ENCODE measurements around the gene RBFA.

Gene RBFA

DNA sequence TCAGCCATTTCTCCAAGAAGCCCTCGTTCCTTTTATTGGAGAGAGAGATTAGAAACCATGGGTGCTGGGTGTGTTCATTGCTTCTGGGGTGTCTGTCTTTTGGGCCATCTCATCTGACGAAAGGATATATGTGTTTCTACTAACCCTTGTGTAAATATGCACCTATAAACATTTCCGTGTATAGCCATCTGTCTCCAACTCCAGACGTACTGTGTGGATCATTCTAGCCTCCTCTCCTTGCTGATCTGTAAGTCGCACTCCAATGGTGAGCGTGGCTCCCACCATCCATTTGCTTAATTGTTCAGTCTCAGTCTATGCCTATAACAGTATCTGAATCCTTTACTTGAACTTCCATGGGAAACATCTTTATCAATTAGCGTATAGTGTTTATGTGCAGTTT, 1.8 kb downstream of the RBFA start:
- H3K36me3 ChIP-seq (ENCODE audit: control insufficient read depth, insufficient read depth, low read length), result peaks cover 3% of the 10 kb centered on the region
- no peak overlapping the region for H3K4me3 ChIP-seq (ENCODE audit: low read length)
- no peak overlapping the region for H3K27ac ChIP-seq (ENCODE audit: low read depth, low read length)
- no peak overlapping the region for H3K9ac ChIP-seq (ENCODE audit: low read length)
- no peaks in the 10 kb centered on the region for H3K27me3 ChIP-seq (ENCODE audit: control insufficient read depth, insufficient read depth, low read length)
- H3K4me1 ChIP-seq (ENCODE audit: control insufficient read depth, insufficient read depth, low read length), result peaks cover 7% of the 10 kb centered on the region

DNA sequence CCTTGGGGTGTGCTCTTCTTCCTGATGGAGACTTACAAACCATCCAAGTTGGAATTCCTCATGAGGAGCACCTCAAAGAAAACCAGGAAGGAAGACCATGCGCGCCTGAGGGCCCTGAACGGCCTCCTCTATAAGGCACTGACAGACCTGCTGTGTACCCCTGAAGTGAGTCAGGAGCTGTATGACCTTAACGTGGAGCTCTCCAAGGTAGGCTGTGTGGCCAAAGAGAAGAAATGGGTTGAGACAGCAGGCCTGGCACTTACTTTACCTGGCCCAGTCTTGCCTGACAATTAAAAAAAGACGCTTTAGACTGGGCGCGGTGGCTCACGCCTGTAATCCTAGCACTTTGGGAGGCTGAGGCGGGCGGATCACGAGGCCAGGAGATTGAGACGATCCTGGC, 3.1 kb downstream of the RBFA start:
- H3K9ac ChIP-seq (ENCODE audit: low read length), result no peak overlapping the region
- H3K27ac ChIP-seq (ENCODE audit: low read depth, low read length), result no peak overlapping the region
- peaks cover 7% of the 10 kb centered on the region for H3K4me1 ChIP-seq (ENCODE audit: control insufficient read depth, insufficient read depth, low read length)
- H3K27me3 ChIP-seq (ENCODE audit: control insufficient read depth, insufficient read depth, low read length), result no peaks in the 10 kb centered on the region
- H3K36me3 ChIP-seq (ENCODE audit: control insufficient read depth, insufficient read depth, low read length), result peaks cover 3% of the 10 kb centered on the region
- no peak overlapping the region for H3K4me3 ChIP-seq (ENCODE audit: low read length)

DNA sequence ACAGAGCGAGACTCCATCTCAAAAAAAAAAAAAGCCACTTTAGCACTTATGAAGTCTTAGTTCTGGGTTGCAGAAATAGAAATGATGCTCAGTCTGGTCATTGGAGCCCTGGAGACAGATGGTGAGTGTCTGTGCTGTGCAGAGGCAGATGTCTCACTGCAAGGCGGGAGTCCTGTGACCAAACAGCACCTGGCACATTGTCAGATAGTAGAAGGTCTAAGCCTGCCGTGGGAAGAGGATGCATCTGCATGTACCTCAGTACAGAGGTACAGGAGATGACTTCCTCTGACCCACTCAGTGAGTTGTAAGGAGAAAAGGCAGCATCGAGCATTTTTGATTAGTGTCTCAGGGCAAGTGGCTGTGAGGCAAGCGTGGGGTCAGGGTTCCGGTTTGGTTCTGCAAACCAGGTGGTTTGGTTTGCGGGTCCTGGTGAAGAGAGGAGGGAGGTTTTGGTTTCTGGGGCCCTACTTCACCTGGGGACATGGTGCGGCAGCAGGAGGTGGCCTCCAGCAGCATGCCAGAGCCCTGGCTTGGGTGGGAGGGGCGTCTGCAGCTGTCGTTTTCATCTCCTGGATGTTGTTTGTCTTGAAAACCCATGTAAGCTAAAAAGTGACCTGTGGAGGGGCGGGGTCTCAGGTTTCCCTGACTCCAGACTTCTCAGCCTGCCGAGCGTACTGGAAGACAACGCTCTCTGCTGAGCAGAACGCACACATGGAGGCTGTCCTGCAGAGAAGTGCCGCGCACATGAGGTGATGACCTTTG, 3.8 kb downstream of the RBFA start:
- Histone ChIP-seq H3K4me1 (ENCODE audit: control insufficient read depth, insufficient read depth, low read length) (peaks cover 7% of the 10 kb centered on the region), H3K9ac (ENCODE audit: low read length) (no peak overlapping the region)

DNA sequence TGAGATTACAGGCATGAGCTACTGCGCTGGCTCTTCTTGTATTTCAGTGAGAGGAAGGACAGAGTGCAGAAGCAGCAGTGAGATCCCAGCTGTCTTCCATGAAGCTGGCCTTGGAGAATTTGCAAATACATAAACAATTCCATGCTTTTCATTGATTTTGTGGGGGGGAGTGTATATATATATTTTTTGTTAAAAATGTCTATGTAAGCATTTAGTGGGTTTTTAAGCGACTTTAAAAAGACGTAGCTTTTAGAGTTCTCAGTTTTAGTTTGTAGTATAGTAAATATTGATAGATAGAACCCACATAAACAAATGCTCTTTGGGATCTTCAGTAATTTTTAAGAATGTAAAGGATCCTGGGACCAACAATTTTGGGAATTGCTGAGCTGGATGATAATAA, 6.3 kb downstream of the RBFA start:
- peaks cover 2% of the 10 kb centered on the region for H3K4me1 ChIP-seq (ENCODE audit: control insufficient read depth, insufficient read depth, low read length)
- no peak overlapping the region for H3K9ac ChIP-seq (ENCODE audit: low read length)
- no peaks in the 10 kb centered on the region for H3K27me3 ChIP-seq (ENCODE audit: control insufficient read depth, insufficient read depth, low read length)
- H3K27ac ChIP-seq (ENCODE audit: low read depth, low read length), result no peak overlapping the region
- peaks cover 6% of the 10 kb centered on the region for H3K36me3 ChIP-seq (ENCODE audit: control insufficient read depth, insufficient read depth, low read length)
- no peak overlapping the region for H3K4me3 ChIP-seq (ENCODE audit: low read length)

More for the DNA sequence above, 3.8 kb downstream of the RBFA start:
- Histone ChIP-seq H3K27ac (ENCODE audit: low read depth, low read length) (no peak overlapping the region), H3K27me3 (ENCODE audit: control insufficient read depth, insufficient read depth, low read length) (no peaks in the 10 kb centered on the region), H3K4me3 (ENCODE audit: low read length) (no peak overlapping the region), H3K36me3 (ENCODE audit: control insufficient read depth, insufficient read depth, low read length) (peaks cover 3% of the 10 kb centered on the region)

DNA sequence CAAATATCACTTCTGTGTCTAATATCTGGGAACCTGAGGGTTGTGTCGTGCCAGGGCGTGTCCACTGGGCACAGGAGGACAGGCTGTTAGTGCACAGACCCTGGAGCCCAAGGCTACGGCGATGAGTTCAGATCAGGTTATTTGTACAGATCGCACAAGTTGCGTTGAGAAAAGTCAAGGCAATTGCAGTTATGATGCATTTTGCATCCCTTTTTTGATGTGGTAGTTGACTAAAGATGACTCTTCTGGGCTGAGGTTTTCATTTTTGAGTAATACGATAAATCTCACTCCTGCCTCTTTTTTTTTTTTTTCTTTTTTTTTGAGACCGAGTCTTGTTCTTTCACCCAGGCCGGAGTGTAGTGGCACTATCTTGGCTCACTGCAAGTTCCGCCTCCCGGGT, 7.2 kb downstream of the RBFA start:
- H3K36me3 ChIP-seq (ENCODE audit: control insufficient read depth, insufficient read depth, low read length), result peaks cover 6% of the 10 kb centered on the region
- no peaks in the 10 kb centered on the region for H3K27me3 ChIP-seq (ENCODE audit: control insufficient read depth, insufficient read depth, low read length)
- no peak overlapping the region for H3K9ac ChIP-seq (ENCODE audit: low read length)

GRCh38 chr18:80042785-80043184, 8.6 kb downstream of the RBFA start:
- Histone ChIP-seq H3K36me3 (ENCODE audit: control insufficient read depth, insufficient read depth, low read length) (peaks cover 6% of the 10 kb centered on the region), H3K9ac (ENCODE audit: low read length) (no peak overlapping the region), H3K27ac (ENCODE audit: low read depth, low read length) (no peak overlapping the region), H3K4me1 (ENCODE audit: control insufficient read depth, insufficient read depth, low read length) (no peaks in the 10 kb centered on the region), H3K27me3 (ENCODE audit: control insufficient read depth, insufficient read depth, low read length) (no peaks in the 10 kb centered on the region), H3K4me3 (ENCODE audit: low read length) (no peak overlapping the region)

More for the DNA sequence above, 7.2 kb downstream of the RBFA start:
- Histone ChIP-seq H3K4me1 (ENCODE audit: control insufficient read depth, insufficient read depth, low read length) (no peaks in the 10 kb centered on the region), H3K27ac (ENCODE audit: low read depth, low read length) (no peak overlapping the region), H3K4me3 (ENCODE audit: low read length) (no peak overlapping the region)

GRCh38 chr18:80044072-80044471, 9.8 kb downstream of the RBFA start:
- H3K36me3 ChIP-seq (ENCODE audit: control insufficient read depth, insufficient read depth, low read length), result peaks cover 3% of the 10 kb centered on the region
- H3K27me3 ChIP-seq (ENCODE audit: control insufficient read depth, insufficient read depth, low read length), result no peaks in the 10 kb centered on the region

GRCh38 chr18:80046011-80046410, 11.8 kb downstream of the RBFA start:
- no peaks in the 10 kb centered on the region for H3K4me1 ChIP-seq (ENCODE audit: control insufficient read depth, insufficient read depth, low read length)
- no peak overlapping the region for H3K4me3 ChIP-seq (ENCODE audit: low read length)
- no peak overlapping the region for H3K27ac ChIP-seq (ENCODE audit: low read depth, low read length)
- H3K36me3 ChIP-seq (ENCODE audit: control insufficient read depth, insufficient read depth, low read length), result peaks cover 3% of the 10 kb centered on the region
- no peak overlapping the region for H3K9ac ChIP-seq (ENCODE audit: low read length)
- no peaks in the 10 kb centered on the region for H3K27me3 ChIP-seq (ENCODE audit: control insufficient read depth, insufficient read depth, low read length)

More at GRCh38 chr18:80044072-80044471, 9.8 kb downstream of the RBFA start:
- H3K27ac ChIP-seq (ENCODE audit: low read depth, low read length), result no peak overlapping the region
- H3K4me1 ChIP-seq (ENCODE audit: control insufficient read depth, insufficient read depth, low read length), result no peaks in the 10 kb centered on the region
- H3K9ac ChIP-seq (ENCODE audit: low read length), result no peak overlapping the region
- no peak overlapping the region for H3K4me3 ChIP-seq (ENCODE audit: low read length)

DNA sequence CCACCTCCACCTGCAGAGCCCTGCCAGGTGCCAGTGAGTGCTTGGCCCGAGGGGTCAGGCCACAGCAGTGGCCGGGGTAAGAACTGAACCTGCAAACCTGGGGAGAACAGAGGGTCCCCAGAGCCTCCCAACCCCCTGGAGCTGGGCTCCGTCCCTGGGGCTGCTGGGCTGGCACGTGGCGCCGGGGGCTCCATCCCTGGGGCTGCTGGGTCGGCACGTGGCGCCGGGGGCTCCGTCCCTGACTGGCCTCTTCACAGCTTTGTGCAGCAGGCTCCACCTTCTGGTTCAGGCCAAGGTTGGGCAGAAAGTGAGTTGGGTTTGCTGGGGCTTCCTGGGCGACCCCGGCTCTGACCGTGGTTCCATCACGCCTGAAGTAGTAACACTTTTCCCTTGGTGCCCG, 12.2 kb downstream of the RBFA start:
- H3K27ac ChIP-seq (ENCODE audit: low read depth, low read length), result no peak overlapping the region
- no peaks in the 10 kb centered on the region for H3K4me1 ChIP-seq (ENCODE audit: control insufficient read depth, insufficient read depth, low read length)
- H3K9ac ChIP-seq (ENCODE audit: low read length), result no peak overlapping the region
- H3K27me3 ChIP-seq (ENCODE audit: control insufficient read depth, insufficient read depth, low read length), result no peaks in the 10 kb centered on the region
- peaks cover 3% of the 10 kb centered on the region for H3K36me3 ChIP-seq (ENCODE audit: control insufficient read depth, insufficient read depth, low read length)
- no peak overlapping the region for H3K4me3 ChIP-seq (ENCODE audit: low read length)

GRCh38 chr18:80046961-80047541, 12.8 kb downstream of the RBFA start:
- no peaks in the 10 kb centered on the region for H3K4me1 ChIP-seq (ENCODE audit: control insufficient read depth, insufficient read depth, low read length)
- no peak overlapping the region for H3K27ac ChIP-seq (ENCODE audit: low read depth, low read length)
- H3K9ac ChIP-seq (ENCODE audit: low read length), result no peak overlapping the region
- no peak overlapping the region for H3K4me3 ChIP-seq (ENCODE audit: low read length)
- H3K36me3 ChIP-seq (ENCODE audit: control insufficient read depth, insufficient read depth, low read length), result peaks cover 3% of the 10 kb centered on the region
- H3K27me3 ChIP-seq (ENCODE audit: control insufficient read depth, insufficient read depth, low read length), result no peaks in the 10 kb centered on the region

- Histone ChIP-seq H3K36me3 (ENCODE audit: control insufficient read depth, insufficient read depth, low read length) (no peaks in the 10 kb centered on the region), H3K4me3 (ENCODE audit: low read length) (no peak overlapping the region), H3K27ac (ENCODE audit: low read depth, low read length) (no peak overlapping the region), H3K27me3 (ENCODE audit: control insufficient read depth, insufficient read depth, low read length) (no peaks in the 10 kb centered on the region), H3K4me1 (ENCODE audit: control insufficient read depth, insufficient read depth, low read length) (no peaks in the 10 kb centered on the region), H3K9ac (ENCODE audit: low read length) (no peak overlapping the region)
Measured at GRCh38 chr18:80050797-80051196, 16.6 kb downstream of the RBFA start.

DNA sequence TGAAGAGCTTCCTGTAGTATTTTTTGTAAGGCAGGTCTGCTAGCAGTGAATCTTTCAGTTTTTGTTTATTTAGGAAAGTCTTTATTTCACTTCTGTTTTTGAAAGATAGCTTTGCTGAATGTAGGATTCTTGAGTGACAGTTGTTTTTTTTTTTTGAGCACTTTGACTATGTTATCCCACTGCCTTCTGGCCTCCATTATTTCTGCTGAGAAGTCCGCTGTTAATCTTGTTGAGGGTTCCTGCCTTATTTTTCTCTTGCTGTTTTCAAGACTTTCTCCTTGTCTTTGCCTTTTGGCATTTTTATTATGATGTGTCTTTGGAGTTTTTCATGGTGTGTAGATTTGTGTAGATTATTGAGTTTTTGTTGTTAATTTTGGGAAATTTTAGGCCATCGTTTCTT, 21.9 kb downstream of the RBFA start:
- Histone ChIP-seq H3K4me3 (ENCODE audit: low read length) (no peak overlapping the region), H3K27me3 (ENCODE audit: control insufficient read depth, insufficient read depth, low read length) (no peaks in the 10 kb centered on the region), H3K9ac (ENCODE audit: low read length) (no peak overlapping the region), H3K27ac (ENCODE audit: low read depth, low read length) (no peak overlapping the region), H3K4me1 (ENCODE audit: control insufficient read depth, insufficient read depth, low read length) (no peaks in the 10 kb centered on the region), H3K36me3 (ENCODE audit: control insufficient read depth, insufficient read depth, low read length) (no peaks in the 10 kb centered on the region)

GRCh38 chr18:80059945-80060344, 25.7 kb downstream of the RBFA start:
- Histone ChIP-seq H3K4me3 (ENCODE audit: low read length) (no peak overlapping the region), H3K4me1 (ENCODE audit: control insufficient read depth, insufficient read depth, low read length) (no peaks in the 10 kb centered on the region), H3K27ac (ENCODE audit: low read depth, low read length) (no peak overlapping the region), H3K27me3 (ENCODE audit: control insufficient read depth, insufficient read depth, low read length) (no peaks in the 10 kb centered on the region), H3K9ac (ENCODE audit: low read length) (no peak overlapping the region), H3K36me3 (ENCODE audit: control insufficient read depth, insufficient read depth, low read length) (no peaks in the 10 kb centered on the region)

All from rectal smooth muscle tissue (tissue), 1 donor.